Coronary artery (tissue), 2 donors: ENCODE results near the gene LRP10.
"Not testable (repeated sequence)": the region's sequence is repeated elsewhere in the genome, so short reads cannot be mapped to it uniquely, and the experiment has no call there.

ENCODE experiments used
- DNase-seq: peaks from one replicate; pipeline ENCODE4 v3.0.0-alpha.2; 2017; ENCODE audit warnings: low spot score
- H3K27ac ChIP-seq, 2 donors: fragments of 200-600 bp; sonication (generic); one replicate each; pipeline ENCODE4 v1.5.1; 2016 to 2019
- H3K4me3 ChIP-seq: fragments of 200-600 bp; sonication (generic); 2 replicates; pipeline ENCODE4 v1.5.1; 2016; ENCODE audit warnings: mild to moderate bottlenecking, moderate library complexity
- CTCF ChIP-seq: fragments of 200-600 bp; sonication (generic); IDR thresholded peaks from one replicate; pipeline ENCODE4 v1.5.1; 2019; ENCODE audit warnings: antibody characterized with exemption

The LRP10 gene

GRCh38 chr14:22903742-22904087 lies 32.2 kb downstream of the LRP10 start:
- TF ChIP-seq CTCF, result no peak
- Histone ChIP-seq H3K4me3 (no peak overlapping the region), H3K27ac (no peak overlapping the region)
- DNase-seq, result no peak

- no peak for TF ChIP-seq CTCF
- DNase-seq, result no peak
- no peak overlapping the region for H3K27ac ChIP-seq
- H3K4me3 ChIP-seq, result no peak overlapping the region
Observed at GRCh38 chr14:22905627-22906026, 34.1 kb downstream of the LRP10 start.

GRCh38 chr14:22906073-22906472 lies 34.5 kb downstream of the LRP10 start:
- H3K4me3 ChIP-seq, result no peak overlapping the region
- no peak for TF ChIP-seq CTCF
- H3K27ac ChIP-seq, result no peak overlapping the region
- DNase-seq, result no peak

GRCh38 chr14:22907429-22907828 lies 35.9 kb downstream of the LRP10 start:
- Histone ChIP-seq H3K27ac (no peak overlapping the region), H3K4me3 (no peak overlapping the region)
- no peak for TF ChIP-seq CTCF
- DNase-seq, result no peak

- H3K4me3 ChIP-seq, result no peak overlapping the region
Observed at GRCh38 chr14:22908601-22909000, 37.1 kb downstream of the LRP10 start.

GRCh38 chr14:22910916-22911315 lies 39.4 kb downstream of the LRP10 start:
- no peak overlapping the region for H3K27ac ChIP-seq
- no peak for TF ChIP-seq CTCF
- H3K4me3 ChIP-seq, result no peak overlapping the region
- no peak for DNase-seq

More at GRCh38 chr14:22908601-22909000, 37.1 kb downstream of the LRP10 start:
- H3K27ac ChIP-seq, result no peak overlapping the region
- no peak for TF ChIP-seq CTCF
- no peak for DNase-seq

- not testable (repeated sequence) for H3K27ac ChIP-seq, H3K4me3 ChIP-seq
Observed at GRCh38 chr14:22914836-22915235, 43.3 kb downstream of the LRP10 start.

More at GRCh38 chr14:22914836-22915235, 43.3 kb downstream of the LRP10 start:
- DNase-seq, result not testable (repeated sequence)
